NCI-H2107 (cell line): ENCODE data around the gene ZNF20.

Experiments
- DNase-seq: peaks from one replicate; lab custom pipeline; 2025; lab: John Stamatoyannopoulos, UW

The ZNF20 gene

GRCh38 chr19:12139885-12140544 lies at the start of gene ZNF20:
Gene ZNF20 (minus strand): TSS chr19:12140350. CDS start chr19:12140182, 168 bp downstream.
- DNase-seq = peak; percentile 86

GRCh38 chr19:12187625-12188024 lies 47.5 kb upstream of the ZNF20 start:
- no peak for DNase-seq

- DNase-seq = no peak
Observed at GRCh38 chr19:12180377-12180776, 40.2 kb upstream of the ZNF20 start.

- no peak for DNase-seq
Observed at GRCh38 chr19:12166626-12167025, 26.5 kb upstream of the ZNF20 start.

GRCh38 chr19:12163826-12164225 lies 23.7 kb upstream of the ZNF20 start:
- DNase-seq = no peak

- peak; percentile 94 for DNase-seq
Observed at GRCh38 chr19:12162882-12163806, 23.0 kb upstream of the ZNF20 start, which contains the start of gene ZNF136. Gene ZNF136 (plus strand): TSS chr19:12163096. CDS start chr19:12163204, 108 bp downstream.

- no peak for DNase-seq
Observed at GRCh38 chr19:12162513-12162881, 22.3 kb upstream of the ZNF20 start.

- DNase-seq = no peak
Observed at GRCh38 chr19:12159773-12160414, 19.7 kb upstream of the ZNF20 start.

GRCh38 chr19:12156223-12157058 lies 16.3 kb upstream of the ZNF20 start, which contains the start of gene ZNF625:
Gene ZNF625 (minus strand): TSS chr19:12156734. CDS start chr19:12156558, 176 bp downstream.
- DNase-seq = peak; percentile 80

- DNase-seq = no peak
Observed at GRCh38 chr19:12155324-12155860, 15.2 kb upstream of the ZNF20 start.

- DNase-seq = no peak
Observed at GRCh38 chr19:12145348-12145747, 5.2 kb upstream of the ZNF20 start.

GRCh38 chr19:12141405-12141736 lies 1.2 kb upstream of the ZNF20 start:
- DNase-seq = no peak

GRCh38 chr19:12140545-12141404 lies 625 bp upstream of the ZNF20 start:
- peak; percentile 69 for DNase-seq

GRCh38 chr19:12139269-12139668 lies 881 bp downstream of the ZNF20 start:
- no peak for DNase-seq

GRCh38 chr19:12137221-12137940 lies 2.8 kb downstream of the ZNF20 start:
- DNase-seq = no peak

GRCh38 chr19:12133069-12133468 lies 7.1 kb downstream of the ZNF20 start:
- DNase-seq = no peak

GRCh38 chr19:12126707-12127106 lies 13.4 kb downstream of the ZNF20 start:
- no peak for DNase-seq

GRCh38 chr19:12117201-12117970 lies 22.8 kb downstream of the ZNF20 start:
- no peak for DNase-seq

GRCh38 chr19:12113121-12113520 lies 27.0 kb downstream of the ZNF20 start:
- no peak for DNase-seq
